Hypothalamus (tissue), 51 donors: ENCODE results near the gene TMEM184A.
"Not testable (repeated sequence)": the region's sequence is repeated elsewhere in the genome, so short reads cannot be mapped to it uniquely, and the experiment has no call there.

Experiments
- DNase-seq, 51 donors: peaks; one replicate each; lab custom pipeline; 2025; lab: John Stamatoyannopoulos, UW

Gene TMEM184A

DNA sequence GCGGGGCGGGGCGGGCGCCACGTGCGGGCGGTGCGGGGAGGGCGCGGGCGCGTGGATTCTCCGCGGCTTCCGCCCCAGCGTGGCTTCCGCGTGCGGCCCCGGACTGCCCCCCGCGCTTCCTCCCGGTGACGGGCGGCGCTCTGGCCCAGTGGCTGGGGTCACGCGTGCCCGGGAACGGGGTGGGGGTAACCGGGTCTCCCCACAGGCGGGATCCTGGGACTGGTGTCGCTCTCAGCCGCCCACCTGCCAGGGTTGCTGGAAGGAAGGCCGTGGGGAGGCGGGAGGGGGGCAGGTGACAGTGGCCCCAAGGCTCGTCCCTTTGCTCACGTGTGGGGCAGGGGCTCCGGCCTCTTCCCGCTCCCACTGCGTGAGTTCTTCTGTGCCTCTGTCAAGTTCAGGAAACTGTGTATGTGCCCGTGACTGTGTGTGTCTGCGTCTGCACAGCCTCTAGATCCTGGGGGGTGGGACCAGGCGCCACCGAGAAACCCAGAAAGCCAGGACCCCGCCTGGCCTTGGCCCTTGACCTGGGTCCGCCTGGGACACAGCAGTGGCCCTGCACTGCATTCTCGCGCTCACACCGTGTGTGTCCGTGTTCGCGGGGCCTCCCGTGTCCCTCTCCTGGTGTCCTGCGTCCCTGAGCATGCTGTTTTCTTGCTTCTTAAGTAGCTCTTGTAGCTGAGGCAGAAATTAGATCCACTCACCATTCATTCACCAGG, 24.6 kb downstream of the TMEM184A start:
- peak in 6 of 51 donors; percentile 8 to 44 (median 20) for DNase-seq

DNA sequence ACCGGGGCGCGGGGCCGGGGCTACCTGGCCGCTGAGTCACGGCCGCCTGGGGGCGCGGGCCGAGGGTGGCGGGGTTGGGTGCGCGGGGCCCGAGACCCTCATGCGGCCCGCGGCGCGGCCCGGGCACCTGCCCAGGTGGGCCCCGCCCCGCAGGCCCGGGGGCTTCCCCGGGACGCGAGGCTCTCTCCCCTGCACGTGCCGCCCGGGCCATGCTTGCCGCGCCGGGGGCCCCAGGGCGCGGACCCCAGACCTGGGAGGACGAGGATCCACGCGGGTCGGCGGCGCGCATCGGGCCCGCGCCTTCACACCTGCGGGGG, 25.1 kb downstream of the TMEM184A start:
- no peak for DNase-seq

DNA sequence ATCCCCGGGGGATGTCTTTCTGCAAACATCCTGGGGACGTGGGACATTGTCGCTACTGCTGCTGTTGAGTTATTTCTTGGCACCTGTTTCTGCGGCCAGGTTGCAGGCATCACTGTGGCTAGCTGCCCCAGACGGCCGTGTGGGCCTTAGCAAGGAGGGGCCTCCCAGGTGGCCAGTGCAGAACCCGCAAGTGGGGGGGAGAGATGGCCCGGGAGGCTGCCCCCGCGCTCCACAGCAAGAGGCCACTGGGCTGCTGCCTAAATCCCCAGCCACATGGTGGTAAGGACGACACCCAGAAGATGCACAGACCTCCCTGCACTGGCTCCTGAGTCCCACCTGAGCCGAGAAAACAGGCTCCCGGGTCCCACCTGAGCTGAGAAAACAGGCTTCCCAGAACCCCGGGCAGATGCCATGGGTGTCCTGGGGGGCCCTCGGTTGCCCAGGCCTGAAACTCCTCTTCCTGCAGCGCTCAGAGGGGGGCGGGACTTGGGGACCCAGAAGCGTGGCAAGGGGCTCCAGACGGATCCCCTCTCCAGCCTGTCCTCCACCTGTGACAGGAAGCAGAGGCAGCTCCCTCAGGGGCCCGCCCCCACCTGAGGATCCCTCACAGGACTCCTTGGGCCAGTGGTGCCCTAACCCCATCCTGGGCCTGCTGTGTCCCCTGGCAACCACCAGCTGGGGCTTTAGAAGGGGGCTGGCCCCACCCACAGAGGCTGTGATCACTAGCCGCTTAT, 26.5 kb downstream of the TMEM184A start:
- DNase-seq = no peak

DNA sequence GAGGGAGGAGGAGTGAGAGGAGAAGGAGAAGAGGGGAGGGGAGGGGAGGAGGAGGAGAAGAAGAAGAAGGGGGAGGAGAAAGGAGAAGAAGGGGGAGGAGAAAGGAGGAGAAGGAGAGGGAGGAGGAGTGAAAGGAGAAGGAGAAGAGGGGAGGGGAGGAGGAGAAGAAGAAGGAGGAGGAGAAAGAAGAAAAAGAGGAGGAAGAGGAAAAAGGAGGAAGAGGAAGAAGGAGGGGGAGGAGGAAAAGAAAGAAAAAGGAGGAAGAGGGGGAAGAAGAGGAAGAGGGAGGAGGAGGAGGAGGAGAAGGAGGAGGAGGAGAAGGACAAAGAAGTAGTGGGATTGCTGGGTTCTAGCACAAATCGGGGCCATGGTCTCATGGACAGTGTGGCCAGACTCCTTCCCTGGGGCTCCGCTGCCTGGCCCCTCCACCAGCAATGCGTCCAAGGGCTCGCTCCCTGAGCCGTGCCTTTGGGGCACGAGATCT, 29.7 kb downstream of the TMEM184A start:
- no peak for DNase-seq

DNA sequence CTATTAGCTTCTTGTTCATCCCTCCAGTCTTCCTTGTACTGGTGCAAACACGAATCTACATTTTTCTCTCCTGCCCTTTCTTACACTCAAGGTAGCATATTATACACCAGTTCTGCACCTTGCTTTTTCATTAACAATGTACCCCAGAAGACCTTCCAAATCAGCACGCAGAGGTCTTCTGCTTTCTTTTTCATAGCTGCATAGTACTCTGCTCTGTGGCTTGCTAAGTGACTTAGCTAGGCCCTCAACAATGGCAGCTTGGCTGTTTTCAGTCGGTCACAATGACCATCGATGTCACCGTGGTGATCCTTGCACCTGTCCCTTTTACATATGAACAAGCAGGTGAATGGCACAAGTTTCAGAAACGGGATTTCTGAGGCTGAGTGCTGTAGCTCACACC, 30.6 kb downstream of the TMEM184A start:
- no peak for DNase-seq

DNA sequence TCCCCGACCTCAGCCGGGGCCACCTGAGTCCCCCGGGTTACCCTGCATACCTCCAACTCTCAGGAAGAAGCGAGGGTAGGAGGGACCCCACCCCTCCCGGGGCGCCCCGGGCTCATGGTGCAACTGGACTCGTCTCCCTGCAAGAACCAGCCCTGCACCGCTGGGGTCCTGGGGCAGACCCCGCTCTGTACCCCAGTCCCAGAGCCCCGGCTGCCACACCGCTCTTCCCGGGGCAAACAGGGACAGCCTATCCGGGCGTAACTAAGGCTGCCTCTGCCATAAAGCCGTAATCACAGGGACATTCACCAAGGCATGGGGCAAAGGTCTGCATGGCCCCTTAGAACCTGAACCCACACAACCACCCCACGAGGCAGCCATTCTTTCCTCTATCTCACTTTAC, 32.2 kb downstream of the TMEM184A start:
- no peak for DNase-seq

DNA sequence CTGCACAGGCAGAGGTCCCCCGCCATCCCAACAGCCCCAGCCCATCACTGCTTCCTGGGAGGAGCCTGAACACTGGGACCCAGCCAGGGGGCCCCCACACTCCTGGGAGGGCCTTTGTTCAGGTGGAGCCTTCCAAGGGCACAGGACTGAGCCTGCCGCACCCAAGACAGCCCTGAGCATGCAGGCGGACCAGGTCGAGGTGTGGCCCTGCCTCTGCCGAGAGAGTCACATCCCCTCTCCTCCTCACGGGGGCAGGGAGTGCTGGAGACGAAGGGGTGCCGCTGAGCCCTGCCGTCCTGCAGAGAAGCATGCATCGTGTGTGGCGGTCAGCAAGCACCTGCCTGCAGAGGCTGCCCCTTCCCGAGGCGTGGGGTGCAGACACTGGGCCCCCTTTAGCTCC, 32.8 kb downstream of the TMEM184A start:
- DNase-seq = no peak

DNA sequence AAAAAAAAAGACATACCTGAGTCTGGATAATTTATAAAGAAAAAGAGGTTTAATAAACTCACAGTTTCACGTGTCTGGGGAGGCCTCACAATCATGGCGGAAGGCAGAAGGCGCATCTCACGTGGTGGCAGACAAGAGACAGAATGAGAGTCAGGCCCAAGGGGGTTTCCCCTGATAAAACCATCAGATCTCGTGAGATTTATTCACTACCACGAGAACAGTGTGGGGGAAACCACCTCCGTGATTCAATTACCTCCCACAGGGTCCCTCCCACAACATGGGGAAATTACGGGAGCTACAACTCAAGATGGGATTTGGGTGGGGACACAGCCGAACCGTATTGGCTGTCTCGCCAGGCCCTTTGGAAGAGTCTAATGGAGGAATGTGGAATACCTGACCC, 34.5 kb downstream of the TMEM184A start:
- DNase-seq = no peak

DNA sequence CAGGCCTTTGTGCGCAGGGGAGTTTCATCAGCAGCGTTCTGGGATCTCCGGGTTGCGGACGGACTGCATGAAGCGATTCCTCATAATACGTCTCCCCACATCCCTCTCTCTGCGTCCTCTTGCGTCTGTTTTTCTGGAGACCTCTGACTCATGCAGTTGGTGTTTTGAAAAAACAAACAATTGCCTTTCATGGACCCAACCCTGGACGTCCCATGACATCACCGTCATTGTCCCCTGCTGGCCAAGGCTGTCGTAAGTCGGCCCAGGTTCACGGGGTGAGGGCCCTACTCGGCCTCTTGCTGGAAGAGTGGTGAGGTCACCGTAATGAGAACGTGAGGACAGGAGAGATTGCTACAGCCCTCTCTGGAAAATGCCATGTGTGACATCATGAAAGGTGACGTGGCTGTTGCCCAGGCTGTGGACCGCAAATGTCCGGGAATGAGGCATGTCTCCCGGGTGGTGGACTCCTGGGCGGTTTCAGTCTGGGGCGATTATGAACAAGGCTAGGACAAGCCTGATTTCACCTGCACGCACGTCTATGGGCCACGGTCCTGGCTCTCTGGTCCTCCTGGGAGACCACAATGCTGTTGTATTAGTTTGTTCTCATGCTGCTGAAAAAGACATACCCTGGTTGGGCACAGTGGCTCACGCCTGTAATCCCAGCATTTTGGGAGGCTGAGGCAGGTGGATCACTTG, 35.3 kb downstream of the TMEM184A start:
- DNase-seq = no peak

DNA sequence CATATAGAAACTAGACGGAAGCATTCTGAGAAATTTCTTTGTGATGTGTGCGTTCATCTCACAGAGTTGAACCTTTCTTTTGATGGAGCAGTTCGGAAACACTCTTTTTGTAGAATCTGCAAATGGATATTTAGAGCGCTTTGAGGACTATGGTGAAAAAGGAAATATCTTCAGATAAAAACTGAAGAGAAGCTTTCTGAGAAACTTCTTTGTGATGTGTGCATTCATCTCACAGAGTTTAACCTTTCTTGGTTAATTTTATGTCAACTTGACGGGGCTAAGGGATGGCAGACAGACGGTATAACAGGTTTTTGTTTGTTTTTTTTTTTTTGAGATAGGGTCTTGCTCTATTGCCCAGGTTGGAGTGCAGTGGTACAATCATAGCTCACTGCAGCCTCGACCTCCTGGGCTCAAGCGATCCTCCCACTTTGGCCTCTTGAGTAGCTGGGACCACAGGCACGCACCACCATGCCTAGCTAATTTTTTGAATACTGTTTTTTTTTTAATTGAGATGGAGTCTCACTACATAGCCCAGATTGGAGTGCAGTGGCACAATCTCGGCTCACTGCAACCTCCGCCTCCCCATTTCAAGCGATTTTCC, 36.6 kb downstream of the TMEM184A start:
- DNase-seq = not testable (repeated sequence)

DNA sequence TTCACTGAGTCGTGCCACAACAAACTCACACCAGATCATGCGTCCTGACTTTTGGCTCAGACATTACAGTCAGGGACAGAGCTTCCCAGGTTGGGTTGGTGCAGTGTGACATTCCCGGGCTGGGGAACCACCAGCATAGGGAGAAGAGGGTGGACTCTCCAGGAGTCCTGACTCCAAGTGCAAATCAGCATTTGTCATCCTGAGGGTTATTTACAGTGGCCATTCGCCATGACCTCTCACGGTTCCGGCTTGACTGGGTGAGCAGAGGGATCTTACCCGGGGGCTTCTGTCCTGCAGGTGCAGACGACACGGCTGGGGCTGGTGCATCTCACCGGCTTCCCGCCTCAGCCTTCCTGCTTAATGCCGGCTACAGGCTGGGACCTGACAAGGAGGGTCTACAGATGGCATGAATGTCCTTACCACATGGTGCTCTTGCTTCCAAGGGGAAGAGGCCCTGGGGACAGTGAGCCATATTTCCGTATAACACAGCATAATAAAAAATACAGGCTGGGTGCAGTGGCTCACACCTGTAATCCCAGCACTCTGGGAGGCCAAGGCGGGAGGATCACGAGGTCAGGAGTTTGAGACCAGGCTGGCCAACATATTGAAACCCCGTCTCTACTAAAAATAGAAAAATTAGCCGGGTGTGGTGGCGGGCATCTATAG, 39.3 kb downstream of the TMEM184A start:
- DNase-seq = no peak

DNA sequence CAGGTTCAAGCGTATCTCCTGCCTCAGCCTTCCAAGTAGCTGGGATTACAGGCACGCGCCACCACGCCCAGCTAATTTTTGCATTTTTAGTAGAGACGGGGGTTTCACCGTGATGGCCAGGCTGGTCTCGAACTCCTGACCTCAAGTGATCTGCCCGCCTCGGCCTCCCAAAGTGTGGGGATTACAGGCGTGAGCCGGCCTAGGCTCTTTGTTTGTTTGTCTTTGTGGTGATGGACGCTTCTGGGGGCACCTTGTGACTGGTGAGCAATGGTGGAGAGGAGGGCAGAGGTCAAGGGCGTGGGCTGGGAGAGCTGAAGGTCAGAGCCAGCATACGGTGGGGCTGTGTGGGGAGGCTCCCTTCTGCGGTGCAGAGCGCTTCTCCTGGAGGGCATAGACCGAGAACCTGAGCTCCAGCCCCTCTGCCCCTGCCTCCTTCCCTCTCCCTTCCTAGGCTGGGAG, 40.5 kb downstream of the TMEM184A start:
- not testable (repeated sequence) for DNase-seq

DNA sequence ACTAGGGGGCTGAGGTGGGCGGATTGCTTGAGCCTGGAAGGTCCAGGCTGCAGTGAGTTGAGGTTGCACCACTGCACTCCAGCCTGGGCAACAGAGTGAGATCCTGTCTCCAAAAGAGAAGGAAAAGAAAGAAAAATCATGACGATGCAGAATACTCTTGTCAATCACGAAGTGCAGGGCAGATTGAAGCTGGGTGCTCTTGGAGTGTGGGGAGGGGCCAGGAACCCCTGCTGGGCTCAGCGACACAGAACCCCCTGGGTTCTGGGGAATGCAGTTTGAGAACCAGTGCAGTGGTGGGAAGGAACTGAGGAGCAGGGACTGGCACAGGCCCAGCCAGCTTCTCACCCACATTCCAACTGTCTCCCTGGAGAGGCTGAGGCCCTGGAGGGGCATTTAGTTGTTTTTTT, 41.0 kb downstream of the TMEM184A start:
- no peak for DNase-seq

DNA sequence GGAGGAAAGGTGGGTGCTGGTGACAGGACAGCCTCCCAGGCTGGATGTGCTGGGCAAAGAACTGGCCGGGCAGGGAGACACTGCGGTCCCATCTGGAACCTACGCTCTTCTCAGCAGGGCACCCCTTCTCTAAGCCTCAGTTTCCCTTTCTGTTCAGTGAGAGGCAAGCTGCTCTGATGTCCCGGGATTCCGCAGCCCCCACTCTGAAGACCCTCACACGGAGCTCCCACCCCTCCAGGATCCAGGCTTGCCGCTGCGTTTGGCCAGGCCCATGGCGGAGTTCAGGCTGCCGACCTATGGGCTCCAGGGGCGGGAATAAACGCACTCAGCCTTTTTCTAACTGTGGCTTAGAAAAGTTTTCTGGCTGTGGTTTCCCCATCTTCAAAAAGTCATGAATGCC, 41.6 kb downstream of the TMEM184A start:
- DNase-seq = no peak

DNA sequence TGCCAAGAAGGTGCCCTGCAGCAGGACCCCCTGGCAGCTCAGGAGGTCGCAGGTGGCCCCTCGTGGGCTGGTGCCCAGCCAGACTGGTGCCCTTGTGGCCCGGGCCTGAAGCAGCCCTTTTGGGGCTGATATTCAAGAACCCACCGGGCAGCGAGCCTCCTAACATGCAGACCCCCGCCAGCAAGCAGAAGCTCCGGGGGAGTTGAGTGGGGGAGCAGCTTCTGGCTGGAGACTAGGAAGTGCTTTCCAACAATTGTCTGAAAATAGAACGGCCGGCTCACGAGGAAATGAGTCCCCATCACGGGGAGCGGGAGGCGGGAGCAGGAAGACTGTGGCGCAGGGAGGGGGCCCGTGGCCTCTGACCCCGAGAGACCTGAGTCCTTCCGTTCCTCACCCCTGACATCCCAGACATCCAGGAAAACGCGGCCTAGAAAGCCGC, 42.3 kb downstream of the TMEM184A start:
- peak in 1 of 51 donors; percentile 72 for DNase-seq

DNA sequence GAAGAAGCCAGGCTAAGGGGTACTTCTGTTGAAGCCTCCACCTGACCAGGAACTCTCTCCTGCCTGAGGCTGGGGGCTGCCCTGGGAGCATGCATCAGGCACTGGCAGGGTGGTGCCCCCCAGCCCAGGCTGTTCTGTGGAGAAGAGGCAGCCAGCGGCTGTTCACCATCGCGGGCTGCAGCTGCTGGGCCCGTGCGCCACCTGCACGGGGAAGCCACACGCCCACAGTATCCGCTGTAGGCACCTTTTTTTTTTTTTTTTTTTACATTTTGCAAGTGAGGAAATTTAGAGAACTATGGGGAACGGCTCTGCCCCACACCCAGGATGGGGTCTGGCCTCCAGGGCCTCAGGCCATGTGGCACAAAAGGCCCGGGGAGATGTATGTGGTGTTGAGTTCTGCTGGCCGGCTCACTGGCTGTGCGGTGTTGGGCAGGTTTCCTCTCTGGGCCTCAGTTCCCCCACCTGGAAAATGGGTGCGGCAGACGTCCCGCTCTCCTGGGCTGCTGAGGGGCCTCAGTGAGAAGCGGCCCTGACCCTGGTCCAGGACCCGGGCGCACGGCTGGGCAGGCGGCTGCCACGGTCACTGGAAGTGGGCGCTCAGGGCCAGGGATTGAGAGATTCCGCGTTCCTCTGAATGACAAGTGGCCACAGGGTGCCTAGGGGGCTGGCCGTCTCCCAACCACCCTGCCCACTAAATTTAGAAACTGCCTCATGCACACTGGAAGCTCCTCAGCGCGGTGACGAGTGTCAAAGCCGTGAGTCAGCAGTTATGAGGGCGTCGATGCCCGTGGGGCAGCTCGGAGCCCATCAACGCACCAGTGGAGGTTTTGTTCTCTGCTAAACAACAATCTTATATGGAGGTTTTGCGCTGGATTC, 43.0 kb downstream of the TMEM184A start:
- DNase-seq = peak in 9 of 51 donors; percentile 11 to 72 (median 21)

DNA sequence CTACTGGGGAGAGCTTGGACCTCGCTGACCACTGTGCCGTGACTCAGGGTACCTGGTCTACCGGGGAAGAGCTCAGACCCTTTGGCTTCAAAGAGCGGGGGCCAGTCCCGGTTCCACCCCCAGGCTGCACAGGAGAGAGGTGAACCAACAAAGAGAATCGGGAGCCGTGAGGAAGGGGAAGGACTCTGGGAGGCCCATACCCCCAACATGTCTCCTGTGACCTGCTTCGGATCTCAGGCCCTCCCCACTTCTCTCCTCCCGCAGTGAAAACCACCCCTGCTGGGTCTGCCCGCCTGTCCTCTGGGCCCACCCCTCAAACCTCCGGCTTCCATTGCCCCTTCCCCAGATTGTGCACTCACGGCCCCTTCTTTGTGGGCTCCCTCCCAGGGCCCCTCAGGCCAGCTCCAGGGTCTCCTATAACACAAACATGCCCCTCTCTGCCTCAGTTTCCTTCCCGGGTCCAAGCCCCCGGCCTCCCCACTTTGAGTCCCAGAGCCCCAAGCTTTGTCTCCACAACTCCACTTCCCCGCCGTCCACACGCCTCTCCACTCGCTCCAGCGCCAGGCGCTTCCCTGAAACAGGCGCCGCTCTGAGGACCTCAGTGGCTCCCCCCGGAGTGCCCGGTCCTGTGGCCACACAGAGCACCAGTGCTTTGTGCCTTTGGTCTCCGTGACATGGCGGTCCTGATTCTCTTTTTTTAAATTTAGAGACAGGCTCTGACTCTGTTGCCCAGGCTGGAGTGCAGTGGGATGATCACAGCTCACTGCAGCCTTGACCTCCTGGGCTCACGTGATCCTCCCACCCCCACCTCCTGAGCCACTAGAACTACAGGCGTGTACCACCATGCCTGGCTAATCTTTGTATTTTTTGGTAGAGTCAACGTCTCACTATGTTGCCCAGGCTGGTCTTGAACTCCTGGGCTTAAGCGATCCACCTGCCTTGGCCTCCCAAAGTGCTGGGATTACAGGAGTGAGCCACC, 44.3 kb downstream of the TMEM184A start:
- DNase-seq = no peak

DNA sequence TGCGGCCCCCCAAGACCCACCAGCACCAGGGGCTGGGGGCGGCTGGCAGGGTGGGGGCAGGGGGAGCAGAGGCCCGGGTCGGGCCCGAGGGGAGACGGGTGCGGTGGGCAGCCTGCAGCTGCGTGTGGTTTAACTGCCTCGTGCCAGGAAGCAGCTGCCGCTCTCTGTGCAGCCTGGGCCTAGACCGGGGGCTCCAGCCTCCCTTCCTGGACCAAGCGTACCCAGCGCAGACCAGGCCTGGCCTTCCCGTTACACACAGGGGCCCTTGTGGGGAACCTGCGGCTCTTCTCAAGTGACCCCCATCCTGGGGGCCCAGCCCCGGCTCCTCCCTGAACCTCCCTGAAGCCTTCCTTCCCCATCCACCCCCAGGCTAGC, 45.2 kb downstream of the TMEM184A start:
- no peak for DNase-seq
